Measurements from ENCODE around the gene MTUS2. TPM values are rescaled to one million over a fixed set of nuclear protein-coding genes. Genes with fewer than 3 reads are reported as not detected.

MTUS2 gene
- total and polyA plus RNA-seq, 10 of the 15 experiments (the other 5 are each of a cell fraction or from before 2014, with no cell fraction given): under 0.01 to 0.05 (median 0.02) TPM; not detected in 6

DNA sequence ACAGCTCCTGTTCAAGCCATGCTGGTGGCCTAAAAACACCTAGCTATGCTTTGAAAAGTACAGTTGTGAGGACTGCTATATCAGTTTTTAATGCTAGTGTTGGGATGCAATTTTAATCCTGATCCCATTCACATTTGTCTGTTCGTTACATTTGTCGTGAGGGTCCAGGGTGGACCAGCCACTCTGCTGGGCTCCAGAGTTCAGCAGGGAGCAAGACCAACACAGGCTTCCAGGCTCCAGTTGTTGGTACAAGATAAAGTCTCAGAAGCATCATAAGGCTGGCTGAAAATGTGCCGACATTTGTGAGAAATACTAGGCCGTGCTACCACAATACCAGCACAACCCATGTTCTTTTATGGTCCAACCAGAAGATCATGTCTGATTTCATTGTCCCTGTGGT lies 564.7 kb downstream of the MTUS2 start (continued):
- no peak for TF ChIP-seq ETV6 (conservative IDR thresholded peaks at IDR 0.05 in 1 of 2, IDR thresholded peaks at IDR 0.05 in 1 of 2; ENCODE audit: borderline replicate concordance in 1 of 2, low read depth in 1 of 2)

DNA sequence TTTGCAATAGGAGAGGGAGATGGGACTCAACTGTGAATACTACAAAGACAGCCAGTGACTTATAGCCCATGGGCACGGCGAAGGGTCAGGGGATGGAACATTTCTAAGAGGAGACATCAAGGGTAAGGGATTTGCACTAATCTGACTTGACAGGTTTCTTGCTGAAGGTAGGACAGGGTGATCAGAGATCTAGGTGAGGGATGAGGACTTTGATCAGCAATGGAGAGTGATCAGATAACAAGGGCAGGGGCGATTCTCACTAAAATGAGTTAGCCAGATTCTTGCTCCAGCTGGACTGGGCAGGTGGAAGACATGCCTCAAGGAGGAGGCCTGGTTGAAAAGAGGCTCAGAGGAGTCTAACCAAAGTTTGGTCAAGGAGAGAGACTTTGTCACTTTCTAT lies 566.1 kb downstream of the MTUS2 start:
- ChIA-PET SMC1A (ENCODE audit: uncharacterized antibody, unreplicated experiment) (no interaction called here), POLR2A (no interaction called here), CTCF (no interaction called here), RAD21 (ENCODE audit: unreplicated experiment) (no interaction called here)
- in situ Hi-C loops (cut with MboI) (no loop called here), intact Hi-C loops (cut with micrococcal nuclease; ENCODE audit: unreplicated experiment) (no loop called here)
- Histone ChIP-seq H3K4me3 (no peak overlapping the region), H3K9me3 (replicated peaks; ENCODE audit: control insufficient read depth, insufficient read depth, low read length) (no peaks in the 10 kb centered on the region), H3K27me3 (replicated peaks in 1 of 2; ENCODE audit: control insufficient read depth in 2 of 2, insufficient read depth in 2 of 2, low read length in 1 of 2) (no peaks in the 10 kb centered on the region), H3K9ac (ENCODE audit: control insufficient read depth, insufficient read depth, low read length) (no peak overlapping the region), H3K36me3 (ENCODE audit: control insufficient read depth in 2 of 2, insufficient read depth in 2 of 2, low read length in 1 of 2) (no peaks in the 10 kb centered on the region), H3K4me2 (ENCODE audit: control insufficient read depth, insufficient read depth) (no peak overlapping the region), H3K4me1 (ENCODE audit: control insufficient read depth, insufficient read depth, low read length) (no peaks in the 10 kb centered on the region), H2AFZ (ENCODE audit: control insufficient read depth, low read depth, low read length) (no peak overlapping the region), H3K79me2 (ENCODE audit: control insufficient read depth, insufficient read depth, low read length) (no peaks in the 10 kb centered on the region), H4K20me1 (ENCODE audit: control insufficient read depth, insufficient read depth) (no peaks in the 10 kb centered on the region), H3K27ac (ENCODE audit: control insufficient read depth, insufficient read depth) (no peak overlapping the region)
- ATAC-seq (no peak), FAIRE-seq (no peak), DNase-seq (ENCODE audit: low read depth, low spot score) (no peak)
- no TSS peak for BruUV-seq (replicated peaks)
- 5% methylated on average over 3 of the region's 3 CpGs for WGBS (ENCODE audit: insufficient coverage, insufficient replicate concordance, low lambda C conversion rate, missing lambda C conversion rate)
- no peak for TF ChIP-seq BRCA1 (IDR thresholded peaks at IDR 0.05; ENCODE audit: low read depth, low read length)
- no peak for TF ChIP-seq STAT1 (conservative IDR thresholded peaks at IDR 0.05)
- no peak for TF ChIP-seq PAX5 (IDR thresholded peaks at IDR 0.05; ENCODE audit: borderline replicate concordance, low read depth, low read length)
- TF ChIP-seq, protein P1, sequence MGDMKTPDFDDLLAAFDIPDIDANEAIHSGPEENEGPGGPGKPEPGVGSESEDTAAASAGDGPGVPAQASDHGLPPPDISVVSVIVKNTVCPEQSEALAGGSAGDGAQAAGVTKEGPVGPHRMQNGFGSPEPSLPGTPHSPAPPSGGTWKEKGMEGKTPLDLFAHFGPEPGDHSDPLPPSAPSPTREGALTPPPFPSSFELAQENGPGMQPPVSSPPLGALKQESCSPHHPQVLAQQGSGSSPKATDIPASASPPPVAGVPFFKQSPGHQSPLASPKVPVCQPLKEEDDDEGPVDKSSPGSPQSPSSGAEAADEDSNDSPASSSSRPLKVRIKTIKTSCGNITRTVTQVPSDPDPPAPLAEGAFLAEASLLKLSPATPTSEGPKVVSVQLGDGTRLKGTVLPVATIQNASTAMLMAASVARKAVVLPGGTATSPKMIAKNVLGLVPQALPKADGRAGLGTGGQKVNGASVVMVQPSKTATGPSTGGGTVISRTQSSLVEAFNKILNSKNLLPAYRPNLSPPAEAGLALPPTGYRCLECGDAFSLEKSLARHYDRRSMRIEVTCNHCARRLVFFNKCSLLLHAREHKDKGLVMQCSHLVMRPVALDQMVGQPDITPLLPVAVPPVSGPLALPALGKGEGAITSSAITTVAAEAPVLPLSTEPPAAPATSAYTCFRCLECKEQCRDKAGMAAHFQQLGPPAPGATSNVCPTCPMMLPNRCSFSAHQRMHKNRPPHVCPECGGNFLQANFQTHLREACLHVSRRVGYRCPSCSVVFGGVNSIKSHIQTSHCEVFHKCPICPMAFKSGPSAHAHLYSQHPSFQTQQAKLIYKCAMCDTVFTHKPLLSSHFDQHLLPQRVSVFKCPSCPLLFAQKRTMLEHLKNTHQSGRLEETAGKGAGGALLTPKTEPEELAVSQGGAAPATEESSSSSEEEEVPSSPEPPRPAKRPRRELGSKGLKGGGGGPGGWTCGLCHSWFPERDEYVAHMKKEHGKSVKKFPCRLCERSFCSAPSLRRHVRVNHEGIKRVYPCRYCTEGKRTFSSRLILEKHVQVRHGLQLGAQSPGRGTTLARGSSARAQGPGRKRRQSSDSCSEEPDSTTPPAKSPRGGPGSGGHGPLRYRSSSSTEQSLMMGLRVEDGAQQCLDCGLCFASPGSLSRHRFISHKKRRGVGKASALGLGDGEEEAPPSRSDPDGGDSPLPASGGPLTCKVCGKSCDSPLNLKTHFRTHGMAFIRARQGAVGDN (IDR thresholded peaks at IDR 0.05): no peak
- TF ChIP-seq NR2C2 (IDR thresholded peaks at IDR 0.05; ENCODE audit: borderline replicate concordance, control insufficient read depth, insufficient read length, low read depth): no peak
- TF ChIP-seq DPF2 (IDR thresholded peaks at IDR 0.05): no peak
- TF ChIP-seq, protein P2, sequence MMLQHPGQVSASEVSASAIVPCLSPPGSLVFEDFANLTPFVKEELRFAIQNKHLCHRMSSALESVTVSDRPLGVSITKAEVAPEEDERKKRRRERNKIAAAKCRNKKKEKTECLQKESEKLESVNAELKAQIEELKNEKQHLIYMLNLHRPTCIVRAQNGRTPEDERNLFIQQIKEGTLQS (IDR thresholded peaks at IDR 0.05; ENCODE audit: borderline replicate concordance, extremely low read depth, low read depth, low read length): no peak
- no peak for TF ChIP-seq PML (IDR thresholded peaks at IDR 0.05; ENCODE audit: low read length)
- no peak for TF ChIP-seq RAD51 (IDR thresholded peaks at IDR 0.05)
- TF ChIP-seq HDAC6 (IDR thresholded peaks at IDR 0.05; ENCODE audit: unreplicated experiment): no peak
- TF ChIP-seq TCF7 (IDR thresholded peaks at IDR 0.05; ENCODE audit: borderline replicate concordance): no peak
- no peak for TF ChIP-seq KDM1A (IDR thresholded peaks at IDR 0.05; ENCODE audit: borderline replicate concordance)
- no peak for TF ChIP-seq MEF2A (IDR thresholded peaks at IDR 0.05; ENCODE audit: insufficient read depth, low read depth, low read length)
- no peak for TF ChIP-seq SUZ12 (IDR thresholded peaks at IDR 0.05; ENCODE audit: unreplicated experiment)
- no peak for TF ChIP-seq EED (IDR thresholded peaks at IDR 0.05; ENCODE audit: low read depth)
- TF ChIP-seq STAT3 (IDR thresholded peaks at IDR 0.05; ENCODE audit: low read depth, low read length): no peak
- no peak for TF ChIP-seq JUND (IDR thresholded peaks at IDR 0.05; ENCODE audit: low read depth, low read length)
